ENCODE results near the gene ANKLE1.
"Not testable (repeated sequence)": the region's sequence is repeated elsewhere in the genome, so short reads cannot be mapped to it uniquely, and the experiment has no call there.

Gene ANKLE1

GRCh38 chr19:17266975-17267788 lies 14.5 kb upstream of the ANKLE1 start, which contains the start of gene BABAM1:
TSS of gene BABAM1 (plus strand) at chr19:17267443. CDS start at chr19:17268807, 1,364 bp downstream.
- no peaks in the 10 kb centered on the region for H3K27me3 ChIP-seq (ENCODE audit: insufficient read depth, low read length)
- H3K27ac ChIP-seq (ENCODE audit: low read depth, low read length): peak within 1 kb of the TSS; percentile 72
- H3K9me3 ChIP-seq (ENCODE audit: insufficient read depth, low read depth, low read length): no peaks in the 10 kb centered on the region
- H3K9ac ChIP-seq (ENCODE audit: low read depth, low read length): peak within 1 kb of the TSS; percentile 81
- peaks cover 27% of the 10 kb centered on the region for H3K36me3 ChIP-seq (ENCODE audit: insufficient read depth, low read length)
- WGBS: under 1% methylated on average over 27 of the region's 27 CpGs
- H3K4me1 ChIP-seq (ENCODE audit: insufficient read depth, low read length): 0 out of 2 replicates have a peak, but pooled peaks cover 8% of the 10 kb centered on the region
- peak within 1 kb of the TSS; percentile 74 for H3K4me3 ChIP-seq (ENCODE audit: low read length)

GRCh38 chr19:17268754-17269153 lies 12.9 kb upstream of the ANKLE1 start:
- Histone ChIP-seq H3K4me3 (ENCODE audit: low read length) (0 out of 2 replicates have a peak overlapping the region, but pooled peaks have one; percentile 74), H3K9me3 (ENCODE audit: insufficient read depth, low read depth, low read length) (no peaks in the 10 kb centered on the region), H3K4me1 (ENCODE audit: insufficient read depth, low read length) (0 out of 2 replicates have a peak, but pooled peaks cover 8% of the 10 kb centered on the region), H3K36me3 (ENCODE audit: insufficient read depth, low read length) (peaks cover 35% of the 10 kb centered on the region), H3K27ac (ENCODE audit: low read depth, low read length) (no peak overlapping the region), H3K27me3 (ENCODE audit: insufficient read depth, low read length) (no peaks in the 10 kb centered on the region), H3K9ac (ENCODE audit: low read depth, low read length) (no peak overlapping the region)
- 96% methylated on average over 13 of the region's 13 CpGs for WGBS

GRCh38 chr19:17274892-17275291 lies 6.8 kb upstream of the ANKLE1 start:
- H3K36me3 ChIP-seq (ENCODE audit: insufficient read depth, low read length): peaks cover 79% of the 10 kb centered on the region
- not testable (repeated sequence) for H3K4me1 ChIP-seq (ENCODE audit: insufficient read depth, low read length); H3K4me3 ChIP-seq (ENCODE audit: low read length); H3K9me3 ChIP-seq (ENCODE audit: insufficient read depth, low read depth, low read length); H3K27ac ChIP-seq (ENCODE audit: low read depth, low read length); H3K27me3 ChIP-seq (ENCODE audit: insufficient read depth, low read length); H3K9ac ChIP-seq (ENCODE audit: low read depth, low read length)
- WGBS: 91% methylated on average over 3 of the region's 3 CpGs

- Histone ChIP-seq H3K9me3 (ENCODE audit: insufficient read depth, low read depth, low read length) (no peaks in the 10 kb centered on the region), H3K4me3 (ENCODE audit: low read length) (no peak overlapping the region), H3K4me1 (ENCODE audit: insufficient read depth, low read length) (no peaks in the 10 kb centered on the region), H3K9ac (ENCODE audit: low read depth, low read length) (no peak overlapping the region), H3K36me3 (ENCODE audit: insufficient read depth, low read length) (peaks cover 74% of the 10 kb centered on the region), H3K27ac (ENCODE audit: low read depth, low read length) (no peak overlapping the region), H3K27me3 (ENCODE audit: insufficient read depth, low read length) (no peaks in the 10 kb centered on the region)
- WGBS: 97% methylated on average over 19 of the region's 19 CpGs
Measured at GRCh38 chr19:17275441-17276175, 6.1 kb upstream of the ANKLE1 start.

- no peak overlapping the region for H3K27ac ChIP-seq (ENCODE audit: low read depth, low read length)
- no peak overlapping the region for H3K4me3 ChIP-seq (ENCODE audit: low read length)
- H3K9me3 ChIP-seq (ENCODE audit: insufficient read depth, low read depth, low read length): no peaks in the 10 kb centered on the region
- no peaks in the 10 kb centered on the region for H3K4me1 ChIP-seq (ENCODE audit: insufficient read depth, low read length)
- peaks cover 49% of the 10 kb centered on the region for H3K36me3 ChIP-seq (ENCODE audit: insufficient read depth, low read length)
- H3K27me3 ChIP-seq (ENCODE audit: insufficient read depth, low read length): peaks cover 18% of the 10 kb centered on the region
- H3K9ac ChIP-seq (ENCODE audit: low read depth, low read length): no peak overlapping the region
- 87% methylated on average over 3 of the region's 3 CpGs for WGBS
Measured at GRCh38 chr19:17279436-17279835, 2.3 kb upstream of the ANKLE1 start.

GRCh38 chr19:17282488-17283125 lies 906 bp downstream of the ANKLE1 start:
- H3K27ac ChIP-seq (ENCODE audit: low read depth, low read length): no peak overlapping the region
- 0 out of 2 replicates have a peak overlapping the region, but pooled peaks have one; percentile 35 for H3K9ac ChIP-seq (ENCODE audit: low read depth, low read length)
- H3K4me1 ChIP-seq (ENCODE audit: insufficient read depth, low read length): no peaks in the 10 kb centered on the region
- peaks cover 18% of the 10 kb centered on the region for H3K27me3 ChIP-seq (ENCODE audit: insufficient read depth, low read length)
- WGBS: 14% methylated on average over 45 of the region's 45 CpGs
- no peaks in the 10 kb centered on the region for H3K9me3 ChIP-seq (ENCODE audit: insufficient read depth, low read depth, low read length)
- H3K36me3 ChIP-seq (ENCODE audit: insufficient read depth, low read length): peaks cover 23% of the 10 kb centered on the region
- H3K4me3 ChIP-seq (ENCODE audit: low read length): peak overlapping the region; percentile 48

- H3K9me3 ChIP-seq (ENCODE audit: insufficient read depth, low read depth, low read length): no peaks in the 10 kb centered on the region
- peaks cover 18% of the 10 kb centered on the region for H3K27me3 ChIP-seq (ENCODE audit: insufficient read depth, low read length)
- no peak overlapping the region for H3K9ac ChIP-seq (ENCODE audit: low read depth, low read length)
- no peaks in the 10 kb centered on the region for H3K4me1 ChIP-seq (ENCODE audit: insufficient read depth, low read length)
- 91% methylated on average over 7 of the region's 7 CpGs for WGBS
- H3K27ac ChIP-seq (ENCODE audit: low read depth, low read length): no peak overlapping the region
- H3K4me3 ChIP-seq (ENCODE audit: low read length): no peak overlapping the region
- peaks cover 18% of the 10 kb centered on the region for H3K36me3 ChIP-seq (ENCODE audit: insufficient read depth, low read length)
Measured at GRCh38 chr19:17283504-17283996, 1.8 kb downstream of the ANKLE1 start.

GRCh38 chr19:17285415-17286135 lies 3.9 kb downstream of the ANKLE1 start:
- H3K4me1 ChIP-seq (ENCODE audit: insufficient read depth, low read length): no peaks in the 10 kb centered on the region
- no peaks in the 10 kb centered on the region for H3K9me3 ChIP-seq (ENCODE audit: insufficient read depth, low read depth, low read length)
- peaks cover 18% of the 10 kb centered on the region for H3K27me3 ChIP-seq (ENCODE audit: insufficient read depth, low read length)
- 92% methylated on average over 18 of the region's 18 CpGs for WGBS
- peaks cover 8% of the 10 kb centered on the region; the same call in 1 of the 2 replicates for H3K36me3 ChIP-seq (ENCODE audit: insufficient read depth, low read length)
- no peak overlapping the region for H3K4me3 ChIP-seq (ENCODE audit: low read length)
- no peak overlapping the region for H3K27ac ChIP-seq (ENCODE audit: low read depth, low read length)
- no peak overlapping the region for H3K9ac ChIP-seq (ENCODE audit: low read depth, low read length)

DNA sequence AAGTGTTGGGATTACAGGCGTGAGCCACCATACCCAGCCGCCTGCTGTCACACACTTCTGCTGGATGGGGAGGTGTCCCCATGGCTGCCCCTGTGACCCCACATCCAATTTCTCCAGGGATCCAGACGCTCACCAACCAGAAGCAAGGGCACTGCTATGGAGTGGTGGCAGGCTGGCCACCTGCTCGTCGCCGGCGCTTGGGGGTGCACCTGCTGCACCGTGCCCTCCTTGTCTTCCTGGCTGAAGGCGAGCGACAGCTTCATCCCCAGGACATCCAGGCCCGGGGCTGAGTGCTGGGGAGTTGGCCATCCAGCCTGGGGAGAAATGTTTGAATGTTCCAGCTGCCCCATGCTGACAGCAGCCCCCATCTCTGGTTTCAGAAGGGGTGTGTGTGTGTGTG lies 4.6 kb downstream of the ANKLE1 start:
- 94% methylated on average over 11 of the region's 11 CpGs for WGBS
- no peak overlapping the region for H3K4me3 ChIP-seq (ENCODE audit: low read length)

GRCh38 chr19:17286752-17287151 lies 5.1 kb downstream of the ANKLE1 start:
- peaks cover 8% of the 10 kb centered on the region for H3K27me3 ChIP-seq (ENCODE audit: insufficient read depth, low read length)
- H3K27ac ChIP-seq (ENCODE audit: low read depth, low read length): no peak overlapping the region
- no peak overlapping the region for H3K9ac ChIP-seq (ENCODE audit: low read depth, low read length)
- H3K4me3 ChIP-seq (ENCODE audit: low read length): no peak overlapping the region
- H3K9me3 ChIP-seq (ENCODE audit: insufficient read depth, low read depth, low read length): no peaks in the 10 kb centered on the region
- WGBS: 93% methylated on average over 9 of the region's 9 CpGs
- no peaks in the 10 kb centered on the region for H3K4me1 ChIP-seq (ENCODE audit: insufficient read depth, low read length)
- H3K36me3 ChIP-seq (ENCODE audit: insufficient read depth, low read length): peaks cover 8% of the 10 kb centered on the region; the same call in 1 of the 2 replicates

More for the DNA sequence above, 4.6 kb downstream of the ANKLE1 start:
- Histone ChIP-seq H3K36me3 (ENCODE audit: insufficient read depth, low read length) (peaks cover 8% of the 10 kb centered on the region; the same call in 1 of the 2 replicates), H3K27me3 (ENCODE audit: insufficient read depth, low read length) (peaks cover 13% of the 10 kb centered on the region), H3K27ac (ENCODE audit: low read depth, low read length) (no peak overlapping the region), H3K9me3 (ENCODE audit: insufficient read depth, low read depth, low read length) (no peaks in the 10 kb centered on the region), H3K4me1 (ENCODE audit: insufficient read depth, low read length) (no peaks in the 10 kb centered on the region), H3K9ac (ENCODE audit: low read depth, low read length) (no peak overlapping the region)
